Choroid plexus epithelial cell (primary cell): Measurements from ENCODE around the gene OR13C5.
A peak's percentile ranks its signal among the peaks of the same experiment; 100 is the strongest.
"Not testable (repeated sequence)": the region's sequence is repeated elsewhere in the genome, so short reads cannot be mapped to it uniquely, and the experiment has no call there.

Experiments
- DNase-seq: peaks from one replicate; pipeline ENCODE4 v3.0.0-alpha.2; 2010; ENCODE audit warnings: low read depth
- H3K4me3 ChIP-seq: 2 replicates; pipeline ENCODE4 v1.5.1; 2011; ENCODE audit warnings: low read depth, mild to moderate bottlenecking, control low read depth, low read length, moderate library complexity
- CTCF ChIP-seq: conservative IDR thresholded peaks from 2 replicates; pipeline ENCODE4 v1.5.1; 2011; ENCODE audit warnings: low read depth, mild to moderate bottlenecking, control low read depth, inconsistent platforms, low read length, moderate library complexity

The OR13C5 gene

GRCh38 chr9:104606152-104606551 lies 6.9 kb upstream of the OR13C5 start:
- no peak overlapping the region for H3K4me3 ChIP-seq
- TF ChIP-seq CTCF, result no peak
- DNase-seq, result peak; percentile 2

- not testable (repeated sequence) for DNase-seq, H3K4me3 ChIP-seq
Measured at GRCh38 chr9:104605527-104605926, 6.3 kb upstream of the OR13C5 start, which contains the start of gene OR13C2. Gene OR13C2, minus strand, starts transcription at chr9:104605627. Its CDS starts 0 bp downstream, at chr9:104605627.

GRCh38 chr9:104604801-104605200 lies 5.6 kb upstream of the OR13C5 start:
- TF ChIP-seq CTCF, result no peak
- no peak for DNase-seq
- H3K4me3 ChIP-seq, result no peak overlapping the region

GRCh38 chr9:104598749-104599148 lies 464 bp downstream of the OR13C5 start:
- H3K4me3 ChIP-seq, DNase-seq: not testable (repeated sequence)

GRCh38 chr9:104589626-104590025 lies 9.6 kb downstream of the OR13C5 start:
- H3K4me3 ChIP-seq, result no peak overlapping the region
- no peak for DNase-seq
- TF ChIP-seq CTCF, result no peak

GRCh38 chr9:104586496-104587180 lies 12.6 kb downstream of the OR13C5 start:
- DNase-seq, result peak; percentile 2

GRCh38 chr9:104580562-104580961 lies 18.7 kb downstream of the OR13C5 start:
- no peak for DNase-seq
- no peak overlapping the region for H3K4me3 ChIP-seq

More at GRCh38 chr9:104586496-104587180, 12.6 kb downstream of the OR13C5 start:
- no peak for TF ChIP-seq CTCF
- H3K4me3 ChIP-seq, result no peak overlapping the region

More at GRCh38 chr9:104580562-104580961, 18.7 kb downstream of the OR13C5 start:
- TF ChIP-seq CTCF, result no peak
